DND-41 (cell line): ENCODE measurements around the gene MAPK8IP1.

ENCODE experiments used
- EZH2 ChIP-seq: IDR thresholded peaks from 3 replicates; pipeline ENCODE4 v1.6.1; 2012; ENCODE audit warnings: borderline replicate concordance, low read depth, mild to moderate bottlenecking, moderate library complexity, low read length, inconsistent platforms; ENCODE audit not compliant: severe bottlenecking
- TF ChIP-seq, protein P1 (sequence below): IDR thresholded peaks from 2 replicates; pipeline ENCODE4 v1.5.1; 2012; ENCODE audit warnings: borderline replicate concordance, low read length, moderate library complexity, mild to moderate bottlenecking; ENCODE audit not compliant: poor library complexity, severe bottlenecking; ENCODE audit errors: extremely low read depth

DNA sequence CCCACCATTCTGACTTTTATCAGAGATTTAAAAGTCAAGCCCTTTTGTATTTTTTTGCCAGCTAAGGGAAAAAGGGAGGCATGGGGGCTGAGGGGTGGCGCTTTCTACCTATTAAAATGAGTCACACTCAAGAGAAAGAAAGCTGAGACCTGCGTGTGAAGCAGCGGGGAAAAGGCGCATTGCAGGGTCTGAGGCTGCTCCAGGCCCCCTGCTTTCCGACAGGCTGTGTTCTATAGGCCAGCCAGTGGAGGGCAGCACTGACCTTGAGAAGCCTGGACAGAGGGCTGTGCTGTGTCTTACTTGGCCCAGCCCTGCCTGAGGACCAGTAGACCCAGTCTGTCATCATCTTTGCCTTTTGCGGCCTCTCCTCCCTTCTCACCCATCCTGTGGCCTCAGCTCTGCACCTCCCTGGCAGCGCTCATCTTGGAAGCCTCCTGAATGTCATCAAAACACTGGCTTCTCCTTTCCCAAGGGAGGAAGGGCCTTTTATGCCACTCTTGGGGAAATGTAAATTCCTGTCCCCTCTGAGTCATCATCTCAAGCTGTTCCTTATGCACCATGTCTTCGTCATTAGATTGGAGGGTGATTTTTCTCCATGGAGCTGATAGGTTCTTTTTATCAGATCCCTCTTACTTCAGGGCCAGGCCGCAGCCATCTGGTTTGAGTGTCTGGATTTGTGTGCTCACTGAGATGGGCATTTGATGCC, 12.6 kb upstream of the MAPK8IP1 start:
- TF ChIP-seq, protein P1, sequence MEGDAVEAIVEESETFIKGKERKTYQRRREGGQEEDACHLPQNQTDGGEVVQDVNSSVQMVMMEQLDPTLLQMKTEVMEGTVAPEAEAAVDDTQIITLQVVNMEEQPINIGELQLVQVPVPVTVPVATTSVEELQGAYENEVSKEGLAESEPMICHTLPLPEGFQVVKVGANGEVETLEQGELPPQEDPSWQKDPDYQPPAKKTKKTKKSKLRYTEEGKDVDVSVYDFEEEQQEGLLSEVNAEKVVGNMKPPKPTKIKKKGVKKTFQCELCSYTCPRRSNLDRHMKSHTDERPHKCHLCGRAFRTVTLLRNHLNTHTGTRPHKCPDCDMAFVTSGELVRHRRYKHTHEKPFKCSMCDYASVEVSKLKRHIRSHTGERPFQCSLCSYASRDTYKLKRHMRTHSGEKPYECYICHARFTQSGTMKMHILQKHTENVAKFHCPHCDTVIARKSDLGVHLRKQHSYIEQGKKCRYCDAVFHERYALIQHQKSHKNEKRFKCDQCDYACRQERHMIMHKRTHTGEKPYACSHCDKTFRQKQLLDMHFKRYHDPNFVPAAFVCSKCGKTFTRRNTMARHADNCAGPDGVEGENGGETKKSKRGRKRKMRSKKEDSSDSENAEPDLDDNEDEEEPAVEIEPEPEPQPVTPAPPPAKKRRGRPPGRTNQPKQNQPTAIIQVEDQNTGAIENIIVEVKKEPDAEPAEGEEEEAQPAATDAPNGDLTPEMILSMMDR: peak; percentile 66
- no peak for TF ChIP-seq EZH2
